Tibial nerve (tissue), 4 donors: ENCODE measurements around the gene SLC6A6. TPM values are rescaled to one million over a fixed set of nuclear protein-coding genes. Genes with fewer than 3 reads are reported as not detected.
A peak's percentile ranks its signal among the peaks of the same experiment; 100 is the strongest.

ENCODE experiments used
- DNase-seq, 2 donors: peaks; one replicate each; pipeline ENCODE4 v3.0.0-alpha.2; 2019; ENCODE audit warnings: low spot score in 2 of 2
- H3K27ac ChIP-seq, 4 donors: fragments of 200-600 bp; sonication (generic) in 3 of 4; one replicate each; pipeline ENCODE4 v1.5.1; 2017 to 2019; ENCODE audit warnings: mild to moderate bottlenecking in 1 of 4
- H3K27me3 ChIP-seq, 2 donors: fragments of 200-600 bp; sonication (generic) in 1 of 2; one replicate each; pipeline versions ENCODE4 v1.5.1 to v1.6.0; 2017 to 2019
- H3K36me3 ChIP-seq, 3 donors: fragments of 200-600 bp; sonication (generic); one replicate each; pipeline ENCODE4 v1.5.1; 2018 to 2019
- H3K4me1 ChIP-seq, 4 donors: fragments of 200-600 bp; sonication (generic) in 3 of 4; one replicate each; pipeline ENCODE4 v1.5.1; 2017 to 2019
- H3K4me3 ChIP-seq, 4 donors: fragments of 200-600 bp; sonication (generic) in 3 of 4; one replicate each; pipeline ENCODE4 v1.5.1; 2017 to 2019; ENCODE audit warnings: mild to moderate bottlenecking in 1 of 4, moderate library complexity in 1 of 4
- H3K9me3 ChIP-seq, 4 donors: fragments of 200-600 bp; sonication (generic) in 3 of 4; one replicate each; pipeline ENCODE4 v1.5.1; 2017 to 2019
- EP300 ChIP-seq, 2 donors: sonication (generic); formaldehyde crosslinking; IDR thresholded peaks; one replicate each; pipeline ENCODE4 v1.6.1; 2017; ENCODE audit warnings: antibody characterized with exemption in 2 of 2, mild to moderate bottlenecking in 1 of 2
- POLR2A ChIP-seq, 2 donors: fragments of 450-650 bp; IDR thresholded peaks; one replicate each; pipeline ENCODE4 v1.6.1; 2017; ENCODE audit warnings: antibody characterized with exemption in 2 of 2, mild to moderate bottlenecking in 2 of 2, moderate library complexity in 2 of 2
- whole genome bisulfite sequencing, 2 donors: methylation state at CpG; one replicate each; pipeline ENCODE4 v1.1.5; 2018; 5-methylcytosine and 5-hydroxymethylcytosine counted together
- total RNA-seq, 4 donors: library from RNA; depleted of rRNA; stranded (reverse); fragments of >200 nt; gene quantifications; one replicate each; pipeline ENCODE4 v1.1.0, GENCODE V29; 2016
- TF ChIP-seq, protein P1 (sequence below), 5 experiments: fragments of 200-600 bp in 3 of 5; fragments of 450-650 bp in 2 of 5; sonication (generic) in 3 of 5; IDR thresholded peaks; one replicate each; pipeline ENCODE4 v1.5.1; 2016 to 2019; ENCODE audit warnings: antibody characterized with exemption in 5 of 5, mild to moderate bottlenecking in 3 of 5, moderate library complexity in 2 of 5

SLC6A6 gene
- total RNA-seq, 4 donors from 2014 or later: 11.8 to 24.9 (median 13.5) TPM

DNA sequence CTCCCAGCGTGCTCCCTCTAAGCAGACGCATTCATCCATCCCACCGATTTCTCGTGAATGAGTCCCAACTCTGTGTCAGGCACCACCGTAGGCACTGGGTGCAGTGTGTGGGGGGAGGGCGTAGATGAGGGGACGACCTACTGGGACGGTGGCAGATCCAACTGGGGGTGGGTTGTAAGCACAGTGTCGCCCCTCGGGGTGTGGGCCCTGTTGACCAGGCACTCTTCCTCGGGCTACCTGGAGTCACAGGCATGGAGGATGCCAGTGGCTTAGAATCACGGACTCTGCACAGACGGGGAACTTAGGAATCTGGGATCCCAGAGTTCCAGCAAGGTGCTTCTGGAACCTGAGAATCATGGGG, 66.2 kb downstream of the SLC6A6 start:
- 89 to 91% methylated on average over 11 of the region's 13 CpGs for WGBS, 2 donors
- Histone ChIP-seq H3K9me3 (no peaks in the 10 kb centered on the region), H3K4me1 (peaks cover 0 to 13% (median 0%) of the 10 kb centered on the region in 4 donors), H3K27me3 (no peaks in the 10 kb centered on the region), H3K4me3 (no peak overlapping the region), H3K27ac (no peak overlapping the region), H3K36me3 (peaks cover 0 to 48% (median 0%) of the 10 kb centered on the region in 3 donors)
- DNase-seq: no peak
- TF ChIP-seq POLR2A (IDR thresholded peaks at IDR 0.05) (no peak), EP300 (IDR thresholded peaks at IDR 0.05) (no peak)
- TF ChIP-seq, protein P1, sequence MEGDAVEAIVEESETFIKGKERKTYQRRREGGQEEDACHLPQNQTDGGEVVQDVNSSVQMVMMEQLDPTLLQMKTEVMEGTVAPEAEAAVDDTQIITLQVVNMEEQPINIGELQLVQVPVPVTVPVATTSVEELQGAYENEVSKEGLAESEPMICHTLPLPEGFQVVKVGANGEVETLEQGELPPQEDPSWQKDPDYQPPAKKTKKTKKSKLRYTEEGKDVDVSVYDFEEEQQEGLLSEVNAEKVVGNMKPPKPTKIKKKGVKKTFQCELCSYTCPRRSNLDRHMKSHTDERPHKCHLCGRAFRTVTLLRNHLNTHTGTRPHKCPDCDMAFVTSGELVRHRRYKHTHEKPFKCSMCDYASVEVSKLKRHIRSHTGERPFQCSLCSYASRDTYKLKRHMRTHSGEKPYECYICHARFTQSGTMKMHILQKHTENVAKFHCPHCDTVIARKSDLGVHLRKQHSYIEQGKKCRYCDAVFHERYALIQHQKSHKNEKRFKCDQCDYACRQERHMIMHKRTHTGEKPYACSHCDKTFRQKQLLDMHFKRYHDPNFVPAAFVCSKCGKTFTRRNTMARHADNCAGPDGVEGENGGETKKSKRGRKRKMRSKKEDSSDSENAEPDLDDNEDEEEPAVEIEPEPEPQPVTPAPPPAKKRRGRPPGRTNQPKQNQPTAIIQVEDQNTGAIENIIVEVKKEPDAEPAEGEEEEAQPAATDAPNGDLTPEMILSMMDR (IDR thresholded peaks at IDR 0.05): no peak

GRCh38 chr3:14470461-14470860, 68.1 kb downstream of the SLC6A6 start:
- Histone ChIP-seq H3K4me1 (peaks cover 0 to 17% (median 3%) of the 10 kb centered on the region in 4 donors), H3K36me3 (peaks cover 0 to 49% (median 0%) of the 10 kb centered on the region in 3 donors), H3K27ac (no peak overlapping the region), H3K4me3 (no peak overlapping the region), H3K27me3 (no peaks in the 10 kb centered on the region), H3K9me3 (no peaks in the 10 kb centered on the region)
- DNase-seq: no peak
- no peak for TF ChIP-seq EP300 (IDR thresholded peaks at IDR 0.05)
- no peak for TF ChIP-seq POLR2A (IDR thresholded peaks at IDR 0.05)
- TF ChIP-seq, protein P1 (IDR thresholded peaks at IDR 0.05): no peak
- WGBS, 2 donors: 76 to 78% methylated on average over 12 of the region's 12 CpGs

- no peak for DNase-seq
- WGBS, 2 donors: 83 to 86% methylated on average over 5 of the region's 5 CpGs
- H3K27me3 ChIP-seq: no peaks in the 10 kb centered on the region
- no peaks in the 10 kb centered on the region for H3K9me3 ChIP-seq
- H3K4me1 ChIP-seq: peaks cover 0 to 23% (median 3%) of the 10 kb centered on the region in 4 donors
- no peak overlapping the region for H3K27ac ChIP-seq
- H3K36me3 ChIP-seq: peaks cover 0 to 49% (median 0%) of the 10 kb centered on the region in 3 donors
- TF ChIP-seq, protein P1 (IDR thresholded peaks at IDR 0.05): no peak
- no peak overlapping the region for H3K4me3 ChIP-seq
These were observed 68.6 kb downstream of the SLC6A6 start for GRCh38 chr3:14471016-14471415.

- Histone ChIP-seq H3K27me3 (no peaks in the 10 kb centered on the region), H3K36me3 (peaks cover 0 to 49% (median 0%) of the 10 kb centered on the region in 3 donors), H3K9me3 (no peaks in the 10 kb centered on the region), H3K4me1 (peaks cover 0 to 29% (median 3%) of the 10 kb centered on the region in 4 donors), H3K27ac (no peak overlapping the region), H3K4me3 (no peak overlapping the region)
- DNase-seq: no peak
- WGBS, 2 donors: 86 to 91% methylated on average over 10 of the region's 10 CpGs
- no peak for TF ChIP-seq EP300 (IDR thresholded peaks at IDR 0.05)
- no peak for TF ChIP-seq POLR2A (IDR thresholded peaks at IDR 0.05)
- TF ChIP-seq, protein P1 (IDR thresholded peaks at IDR 0.05): no peak
These were observed 69.3 kb downstream of the SLC6A6 start for GRCh38 chr3:14471690-14472089.

- no peaks in the 10 kb centered on the region for H3K9me3 ChIP-seq
- H3K27ac ChIP-seq: peak overlapping the region in 1 of 4 donors; percentile 36
- peaks cover 0 to 29% (median 3%) of the 10 kb centered on the region in 4 donors for H3K4me1 ChIP-seq
- TF ChIP-seq, protein P1 (IDR thresholded peaks at IDR 0.05): no peak
- TF ChIP-seq EP300 (IDR thresholded peaks at IDR 0.05) (no peak), POLR2A (IDR thresholded peaks at IDR 0.05) (no peak)
- no peak overlapping the region for H3K4me3 ChIP-seq
- WGBS, 2 donors: 64 to 78% methylated on average over 22 of the region's 22 CpGs
- peaks cover 0 to 52% (median 0%) of the 10 kb centered on the region in 3 donors for H3K36me3 ChIP-seq
- H3K27me3 ChIP-seq: no peaks in the 10 kb centered on the region
- DNase-seq: no peak
These were observed 70.3 kb downstream of the SLC6A6 start for GRCh38 chr3:14472471-14473351.
